HG03025 (cell line): ENCODE data around the gene AURKB.
"Not testable (repeated sequence)": the region's sequence is repeated elsewhere in the genome, so short reads cannot be mapped to it uniquely, and the experiment has no call there.

Experiments used
- ATAC-seq: cut with Tn5 transposase; IDR thresholded peaks from one replicate; pipeline ENCODE4 v1.9.1; 2021; ENCODE audit warnings: mild to moderate bottlenecking, moderate library complexity; ENCODE audit not compliant: unreplicated experiment, low FRiP score

The AURKB gene

DNA sequence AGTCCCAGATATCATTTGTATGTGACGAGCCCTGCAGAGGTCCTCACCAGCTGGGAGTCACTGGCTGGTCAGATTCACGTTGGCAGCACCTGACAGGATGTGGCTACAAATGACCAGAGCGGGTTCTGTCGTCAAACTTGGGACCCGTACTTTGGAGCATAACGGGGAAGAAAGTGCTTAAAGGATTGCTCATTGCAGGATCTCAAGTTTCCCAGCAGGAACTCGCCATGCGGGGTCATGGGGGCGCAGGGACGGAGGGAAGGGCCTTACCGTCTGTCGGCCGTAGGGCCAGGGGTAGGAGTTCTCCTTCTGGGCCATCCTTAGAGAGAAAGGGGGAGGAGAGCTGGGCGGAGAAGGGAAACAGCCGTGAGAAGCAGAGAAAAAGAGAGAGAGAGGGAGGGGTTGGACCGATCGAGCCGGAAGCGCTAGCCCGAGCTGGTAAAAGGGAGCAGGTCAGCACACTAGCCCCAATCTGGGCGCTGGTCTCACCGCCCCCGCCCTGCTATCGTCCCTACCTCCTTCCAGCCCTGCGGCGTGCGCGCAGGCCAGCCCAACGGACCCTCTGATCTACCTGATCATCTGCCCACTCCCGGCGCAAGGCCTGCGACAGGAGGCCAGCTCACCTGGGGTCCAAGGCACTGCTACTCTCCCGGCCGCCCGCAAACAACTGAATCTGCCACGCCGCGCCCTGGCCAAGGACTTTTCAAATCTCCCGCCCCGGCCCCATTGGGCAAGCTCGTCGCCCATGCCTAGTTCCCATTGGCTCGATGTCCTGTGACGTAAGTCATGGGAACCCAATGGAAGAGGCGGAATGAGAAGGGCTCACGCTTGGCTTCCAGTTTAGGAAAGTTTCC, at the start of gene AURKB:
Gene AURKB, minus strand, starts transcription at position 669 of the 854 bp plus-strand sequence. Its CDS starts 351 bp downstream, at position 318.
- ATAC-seq, result peak; percentile 55

DNA sequence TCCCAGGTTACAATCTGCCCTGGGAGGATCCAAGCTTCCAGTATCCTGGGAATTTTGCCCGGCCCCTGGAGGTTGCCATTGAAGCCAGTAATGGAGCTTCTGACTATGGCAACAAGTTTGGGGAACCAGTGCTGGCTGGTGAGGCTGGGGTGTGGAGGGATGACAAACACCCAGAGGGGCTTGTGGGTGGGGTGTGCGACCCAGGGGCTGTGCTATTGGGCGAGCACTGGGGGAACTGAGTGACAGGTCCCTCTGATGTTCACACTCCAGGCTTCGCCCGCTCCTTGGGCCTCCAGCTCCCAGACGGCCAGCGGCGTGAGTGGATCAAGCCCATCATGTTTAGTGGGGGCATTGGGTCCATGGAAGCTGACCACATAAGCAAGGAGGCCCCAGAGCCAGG, 47.4 kb upstream of the AURKB start:
- ATAC-seq, result no peak

DNA sequence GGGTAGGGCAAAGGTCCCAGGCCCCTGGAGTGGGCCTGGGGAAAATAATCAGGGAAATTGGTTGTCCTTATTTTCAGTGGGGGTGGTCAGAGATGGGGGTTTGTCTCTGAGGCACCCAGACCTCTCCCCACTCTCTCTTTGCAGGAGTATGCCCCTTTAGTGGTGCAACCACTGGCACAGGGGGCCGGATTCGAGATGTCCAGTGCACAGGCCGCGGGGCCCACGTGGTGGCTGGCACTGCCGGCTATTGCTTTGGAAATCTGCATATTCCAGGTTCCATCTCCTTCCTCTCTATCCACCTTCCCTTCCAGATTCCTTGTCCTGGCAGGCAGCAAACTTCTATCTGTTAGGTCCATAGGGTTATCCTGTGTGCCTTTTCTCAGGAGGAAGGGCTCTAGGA, 46.3 kb upstream of the AURKB start:
- no peak for ATAC-seq

DNA sequence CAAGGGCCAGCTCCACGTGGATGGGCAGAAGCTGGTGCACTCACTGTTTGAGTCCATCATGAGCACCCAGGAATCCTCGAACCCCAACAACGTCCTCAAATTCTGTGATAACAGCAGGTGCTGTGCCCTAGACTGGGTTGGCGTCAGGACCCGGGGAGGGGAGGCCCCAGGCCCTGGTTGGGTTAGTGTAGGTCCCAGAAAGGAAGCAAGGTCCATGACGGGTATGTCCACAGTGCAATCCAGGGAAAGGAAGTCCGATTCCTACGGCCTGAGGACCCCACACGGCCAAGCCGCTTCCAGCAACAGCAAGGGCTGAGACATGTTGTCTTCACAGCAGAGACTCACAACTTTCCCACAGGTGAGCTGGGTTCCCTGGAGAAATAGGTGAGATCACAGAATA, 45.9 kb upstream of the AURKB start:
- ATAC-seq, result no peak

DNA sequence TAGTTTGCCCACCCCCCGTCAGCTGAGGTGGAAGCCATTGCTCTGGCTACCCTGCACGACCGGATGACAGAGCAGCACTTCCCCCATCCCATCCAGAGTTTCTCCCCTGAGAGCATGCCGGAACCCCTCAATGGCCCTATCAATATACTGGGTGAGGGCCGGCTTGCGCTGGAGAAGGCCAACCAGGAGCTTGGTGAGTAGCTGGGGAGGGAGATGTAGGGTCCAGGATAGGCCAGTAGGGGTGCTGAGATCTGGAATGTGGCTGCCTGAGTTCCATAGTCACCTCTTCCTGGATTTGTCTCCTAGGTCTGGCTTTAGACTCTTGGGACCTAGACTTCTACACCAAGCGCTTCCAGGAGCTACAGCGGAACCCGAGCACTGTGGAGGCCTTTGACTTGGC, 45.1 kb upstream of the AURKB start:
- no peak for ATAC-seq

DNA sequence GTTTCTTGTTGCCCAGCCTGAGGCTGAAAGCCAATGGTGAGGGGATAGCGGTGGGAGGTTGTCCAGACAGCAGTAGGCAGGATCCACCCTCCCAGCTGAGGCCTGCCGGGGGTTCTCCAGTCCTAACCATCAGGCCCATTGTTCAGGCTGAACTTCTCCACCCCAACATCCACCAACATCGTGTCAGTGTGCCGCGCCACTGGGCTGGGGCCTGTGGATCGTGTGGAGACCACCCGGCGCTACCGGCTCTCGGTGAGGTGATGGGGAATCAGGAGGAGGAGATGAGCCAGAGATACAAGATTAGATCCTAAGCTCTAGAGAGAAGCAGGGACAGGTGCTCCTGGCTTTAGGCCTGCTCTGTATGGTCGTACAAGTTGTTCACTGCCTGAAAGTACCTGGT, 44.5 kb upstream of the AURKB start:
- ATAC-seq, result no peak

DNA sequence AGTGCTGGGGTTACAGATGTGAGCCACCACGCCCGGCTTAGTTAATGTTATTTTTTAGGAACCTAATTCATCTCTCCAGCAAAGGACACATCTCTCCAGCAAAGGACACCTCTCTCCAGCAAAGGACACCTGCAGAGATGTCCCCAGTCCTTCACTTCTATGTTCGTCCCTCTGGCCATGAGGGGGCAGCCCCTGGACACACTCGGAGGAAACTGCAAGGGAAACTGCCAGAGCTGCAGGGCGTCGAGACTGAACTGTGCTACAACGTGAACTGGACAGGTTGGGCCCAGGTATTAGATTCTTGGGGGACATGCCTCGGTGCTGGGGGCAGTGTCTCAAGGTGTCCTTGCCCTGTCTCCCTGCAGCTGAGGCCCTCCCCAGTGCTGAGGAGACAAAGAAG, 43.4 kb upstream of the AURKB start:
- ATAC-seq, result no peak

DNA sequence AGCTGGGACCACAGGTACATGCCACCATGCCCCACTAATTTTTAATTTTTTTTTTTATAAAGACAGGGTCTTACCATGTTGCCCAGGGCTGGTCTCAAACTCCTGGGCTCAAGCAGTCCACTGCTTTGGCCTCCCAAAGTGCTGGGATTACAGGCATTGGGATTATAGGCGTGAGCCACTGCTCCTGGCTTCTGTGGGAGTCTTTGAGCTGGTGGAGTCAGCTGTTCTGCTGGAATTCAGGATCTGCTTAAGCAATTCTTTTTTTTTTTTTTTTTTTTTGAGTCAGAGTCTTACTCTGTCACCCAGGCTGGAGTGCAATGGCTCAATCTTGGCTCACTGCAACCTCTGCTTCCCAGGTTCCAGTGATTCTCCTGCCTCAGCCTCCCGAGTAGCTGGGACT, 41.0 kb upstream of the AURKB start:
- ATAC-seq, result not testable (repeated sequence)

DNA sequence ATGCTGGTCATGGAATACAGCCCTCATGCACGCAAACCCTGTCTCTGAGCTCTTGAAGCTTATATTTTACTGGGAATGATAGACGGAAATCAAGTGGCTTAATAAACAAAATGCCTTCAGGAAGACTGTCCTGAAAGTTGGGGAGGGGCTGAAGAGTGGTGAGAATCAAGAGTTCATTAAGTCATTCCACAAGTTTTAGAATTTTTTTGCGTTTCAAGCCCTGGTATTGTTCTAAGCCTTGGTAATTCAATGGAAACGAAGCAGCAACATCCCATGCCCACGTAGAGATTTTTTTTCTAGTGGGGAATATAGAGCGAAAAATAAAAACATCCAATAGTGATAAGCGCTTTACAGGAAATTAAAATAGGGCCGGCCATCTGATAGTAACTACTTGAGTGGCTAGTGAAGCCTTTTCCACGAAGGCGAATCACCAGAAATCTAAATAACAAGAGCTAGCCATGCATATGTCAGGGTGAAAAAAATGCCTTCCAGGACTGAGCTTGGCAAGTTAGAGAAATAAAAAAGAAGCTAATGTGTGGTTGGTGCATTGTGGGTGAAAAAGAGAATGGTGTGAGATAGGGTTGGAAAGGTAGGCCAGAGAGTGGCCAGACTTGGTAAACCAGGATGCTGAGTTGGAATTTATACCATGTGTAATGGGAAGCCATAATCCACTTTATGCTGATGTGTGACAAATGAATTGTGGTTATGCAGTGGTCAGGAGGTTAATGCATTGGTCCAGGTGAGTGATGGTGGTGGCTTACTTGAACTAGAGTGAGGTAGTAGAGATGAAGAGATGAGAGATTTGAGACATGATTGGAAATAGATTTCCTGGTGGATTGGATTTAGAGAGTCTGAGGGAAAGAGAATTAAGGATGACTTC, 39.5 kb upstream of the AURKB start:
- ATAC-seq, result no peak

DNA sequence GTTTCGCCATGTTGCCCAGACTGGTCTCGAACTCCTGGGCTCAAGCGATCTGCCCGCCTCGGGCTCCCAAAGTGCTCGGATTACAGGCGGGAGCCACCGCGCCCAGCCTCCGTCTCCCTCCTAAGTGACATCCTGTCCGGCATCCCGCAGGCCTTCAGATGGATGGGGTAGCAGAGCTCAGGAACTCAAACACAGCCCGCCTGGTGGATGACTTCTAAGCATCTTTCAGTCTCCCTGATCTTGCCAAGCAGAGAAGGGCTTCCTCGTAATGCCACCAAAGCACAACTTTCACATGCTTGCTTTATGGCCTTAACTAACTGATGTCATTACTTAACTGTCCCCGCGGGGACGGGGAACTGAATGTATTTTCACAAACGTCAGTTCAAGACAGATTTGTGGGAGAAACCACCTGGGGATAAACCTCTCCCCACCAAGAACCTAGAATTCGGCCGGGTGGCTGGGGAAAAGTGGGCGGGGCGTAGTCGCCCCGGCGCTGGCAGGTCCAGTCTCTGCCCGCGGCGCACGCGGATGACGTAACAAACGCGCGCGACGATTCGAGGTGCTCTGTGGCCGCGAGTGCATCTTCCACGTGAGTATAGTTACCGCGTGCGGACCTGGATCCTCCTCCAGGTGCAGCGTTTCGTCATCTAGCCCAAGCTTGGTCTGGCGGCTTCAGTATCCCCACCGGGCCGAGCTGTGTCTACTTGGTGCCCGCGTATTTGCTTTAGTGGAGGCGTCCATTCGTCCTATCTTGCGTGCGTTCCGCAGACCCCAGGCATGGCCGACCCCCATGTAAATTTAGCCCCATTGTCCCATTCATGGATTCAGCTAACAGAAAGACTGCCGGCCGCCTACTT, 38.6 kb upstream of the AURKB start, which contains the start of gene PFAS:
Gene PFAS, plus strand, starts transcription at position 539 of the 857 bp plus-strand sequence. CDS start 4,649 bp downstream, outside the sequence.
- ATAC-seq, result no peak

DNA sequence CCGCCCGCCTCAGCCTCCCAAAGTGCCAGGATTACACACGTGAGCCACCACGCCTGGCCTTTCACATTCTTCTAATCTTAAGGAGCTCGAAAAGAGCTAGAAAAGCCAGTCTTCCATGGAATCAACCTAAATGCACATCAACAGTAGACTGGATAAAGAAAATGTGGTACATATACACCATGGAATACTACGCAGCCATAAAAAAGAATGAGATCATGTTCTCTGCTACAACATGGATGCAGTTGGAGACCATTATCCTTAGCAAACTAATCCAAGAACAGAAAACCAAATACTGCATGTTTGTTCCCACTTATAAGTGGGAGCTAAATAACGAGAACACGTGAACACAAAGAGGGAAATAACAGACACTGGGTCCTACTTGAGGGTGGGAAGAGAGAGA, 34.4 kb upstream of the AURKB start:
- no peak for ATAC-seq

DNA sequence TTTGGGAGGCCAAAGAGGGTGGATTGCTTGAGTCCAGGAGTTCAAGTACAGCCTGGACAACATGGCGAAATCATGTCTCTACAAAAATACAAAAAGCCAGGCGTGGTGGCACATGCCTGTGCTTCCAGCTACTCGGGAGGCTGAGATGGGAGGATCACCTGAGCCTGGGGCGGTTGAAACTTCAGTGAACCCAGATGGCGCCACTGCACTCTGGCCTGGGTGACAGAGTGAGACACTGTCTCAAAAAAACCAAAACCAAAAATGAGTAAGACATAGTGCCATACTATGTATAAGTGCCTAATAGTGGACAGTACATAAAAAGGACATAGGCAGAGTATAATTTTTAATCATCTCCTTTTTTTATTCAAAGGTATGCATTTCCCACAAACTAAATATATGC, 33.5 kb upstream of the AURKB start:
- ATAC-seq, result no peak

DNA sequence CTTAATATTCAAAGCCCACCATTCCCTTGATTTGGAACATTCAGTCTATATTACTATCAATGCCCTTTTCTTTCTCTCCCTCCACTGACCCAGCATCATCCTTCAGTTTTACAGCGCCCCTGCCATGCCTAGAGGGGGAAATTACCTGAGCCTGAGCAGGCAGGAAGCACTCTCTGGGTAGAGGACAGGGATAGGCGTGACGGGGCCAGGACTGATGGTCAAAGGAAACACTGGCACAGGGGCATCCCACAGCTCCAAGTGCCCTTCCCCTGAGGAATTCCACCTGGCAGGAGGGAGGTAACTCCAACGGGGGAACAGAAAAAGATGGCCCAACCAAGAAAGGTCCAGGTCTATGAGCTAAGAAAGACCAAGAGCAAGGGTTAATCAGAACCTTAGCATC, 27.5 kb upstream of the AURKB start:
- ATAC-seq, result no peak

DNA sequence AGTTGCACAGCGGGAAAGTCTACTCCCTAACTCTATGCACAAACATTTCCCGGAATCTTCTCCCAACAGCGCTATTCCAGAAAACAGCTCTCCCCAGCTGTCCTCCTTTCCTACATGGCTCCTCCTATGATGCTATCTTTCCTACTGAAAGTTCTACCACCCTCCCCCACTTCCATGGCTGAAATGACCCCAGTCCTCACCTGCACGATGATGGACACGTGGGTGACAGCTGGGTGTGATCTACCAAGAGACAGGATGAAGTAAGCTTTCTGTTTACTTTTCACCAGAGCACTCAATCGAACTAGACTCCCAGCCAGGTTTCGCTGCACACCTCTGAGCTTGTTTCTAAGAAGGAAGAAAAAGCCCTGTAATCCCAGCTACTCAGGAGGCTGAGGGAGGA, 26.8 kb upstream of the AURKB start:
- no peak for ATAC-seq

DNA sequence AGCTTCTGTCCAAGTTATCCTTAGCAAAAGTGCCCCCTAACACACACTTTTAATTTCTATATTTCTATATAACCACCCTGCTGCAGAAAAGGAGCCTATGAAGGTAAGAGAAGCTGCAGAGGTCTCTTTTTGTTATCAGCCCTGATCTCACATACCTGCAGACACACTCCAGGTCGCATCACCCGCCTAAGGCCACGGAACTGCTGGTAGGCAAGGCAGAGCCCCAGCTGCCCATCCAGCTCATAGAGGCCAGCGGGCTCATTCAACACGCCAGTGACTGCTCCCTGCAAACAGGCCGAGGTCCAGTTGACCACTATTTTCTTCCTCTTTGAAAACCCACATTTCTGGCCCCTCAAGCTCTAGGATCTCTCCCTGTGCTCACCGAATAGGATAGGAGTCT, 25.3 kb upstream of the AURKB start:
- no peak for ATAC-seq

DNA sequence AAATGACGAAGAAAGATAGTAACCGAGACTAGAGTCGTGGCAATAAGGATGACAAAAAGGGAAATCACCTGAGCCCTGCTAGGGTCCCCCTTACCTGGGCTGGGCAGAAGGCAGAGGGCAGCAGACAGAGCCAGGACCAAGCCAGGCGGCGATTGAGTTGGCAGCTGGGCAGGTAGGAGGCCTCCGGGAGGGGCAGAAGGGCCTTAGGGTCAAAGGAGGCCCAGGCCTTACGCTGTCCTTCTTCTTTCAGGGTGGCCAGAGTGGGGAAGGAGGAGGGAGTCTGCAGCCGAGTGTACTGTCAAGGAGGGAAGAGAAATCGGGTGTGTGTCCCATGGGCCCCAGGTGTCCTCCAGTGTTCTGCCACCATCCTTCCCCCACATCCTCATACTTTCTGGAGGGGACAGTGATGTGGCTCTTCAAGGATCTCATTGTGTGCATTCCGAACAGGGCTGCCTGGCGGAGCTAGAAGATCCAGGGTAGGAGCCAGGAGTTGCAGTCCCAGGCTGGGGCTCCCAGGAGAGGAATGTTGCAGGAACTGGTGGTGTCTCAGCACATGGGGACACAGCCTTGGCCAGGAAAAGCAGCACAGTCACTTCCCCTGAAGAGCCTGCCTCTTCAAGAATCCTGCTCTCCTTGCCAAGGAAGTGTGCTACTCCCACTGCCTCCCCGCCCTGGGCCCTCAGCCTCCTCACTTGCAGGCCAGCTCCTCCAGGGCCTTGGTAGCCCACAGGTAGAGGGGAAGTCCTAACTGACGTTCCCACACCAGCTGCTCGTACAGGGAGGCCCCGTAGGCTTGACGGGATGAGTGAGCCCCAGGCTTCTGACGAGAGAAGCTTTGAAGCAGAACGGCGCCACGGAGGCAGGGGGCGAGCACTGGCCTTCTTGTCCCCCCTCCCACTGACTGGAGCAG, 24.2 kb upstream of the AURKB start:
- ATAC-seq, result no peak

DNA sequence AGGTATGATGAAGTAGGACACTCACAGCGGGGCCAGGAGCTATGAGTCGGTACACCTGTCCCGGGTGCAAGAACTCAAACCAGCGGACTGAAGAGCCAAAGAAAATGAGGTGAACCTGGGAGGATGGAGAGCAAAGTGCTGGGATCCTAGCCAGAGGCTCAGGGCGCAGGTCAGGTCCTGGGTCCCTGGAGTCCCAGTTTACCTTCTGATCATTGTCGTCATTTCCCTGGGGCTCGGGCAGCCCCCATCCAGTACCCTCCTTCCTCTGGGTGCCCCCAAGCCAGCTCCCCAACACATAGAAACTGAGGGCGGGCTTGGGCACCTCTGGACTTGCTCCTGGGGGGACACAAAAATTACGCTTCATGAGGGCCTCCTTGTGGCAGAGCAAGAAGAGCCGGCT, 21.3 kb upstream of the AURKB start:
- ATAC-seq, result no peak

DNA sequence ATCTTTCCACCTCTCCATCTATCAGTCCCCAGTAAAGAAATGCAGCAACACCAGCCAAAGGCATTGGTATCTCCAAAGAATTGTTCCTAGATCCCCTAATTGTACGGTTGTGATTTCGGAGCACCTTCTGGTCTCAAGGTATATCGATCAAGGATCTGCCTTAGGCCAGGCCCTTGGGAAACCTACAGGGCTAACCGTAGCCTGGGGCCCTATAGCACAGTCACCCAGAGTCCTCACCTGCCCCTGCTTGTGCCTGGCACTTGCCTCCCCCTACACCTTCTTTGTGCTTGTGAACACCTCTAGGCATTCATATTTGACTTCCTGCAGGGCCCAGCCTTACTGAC, 16.8 kb upstream of the AURKB start:
- ATAC-seq, result no peak

DNA sequence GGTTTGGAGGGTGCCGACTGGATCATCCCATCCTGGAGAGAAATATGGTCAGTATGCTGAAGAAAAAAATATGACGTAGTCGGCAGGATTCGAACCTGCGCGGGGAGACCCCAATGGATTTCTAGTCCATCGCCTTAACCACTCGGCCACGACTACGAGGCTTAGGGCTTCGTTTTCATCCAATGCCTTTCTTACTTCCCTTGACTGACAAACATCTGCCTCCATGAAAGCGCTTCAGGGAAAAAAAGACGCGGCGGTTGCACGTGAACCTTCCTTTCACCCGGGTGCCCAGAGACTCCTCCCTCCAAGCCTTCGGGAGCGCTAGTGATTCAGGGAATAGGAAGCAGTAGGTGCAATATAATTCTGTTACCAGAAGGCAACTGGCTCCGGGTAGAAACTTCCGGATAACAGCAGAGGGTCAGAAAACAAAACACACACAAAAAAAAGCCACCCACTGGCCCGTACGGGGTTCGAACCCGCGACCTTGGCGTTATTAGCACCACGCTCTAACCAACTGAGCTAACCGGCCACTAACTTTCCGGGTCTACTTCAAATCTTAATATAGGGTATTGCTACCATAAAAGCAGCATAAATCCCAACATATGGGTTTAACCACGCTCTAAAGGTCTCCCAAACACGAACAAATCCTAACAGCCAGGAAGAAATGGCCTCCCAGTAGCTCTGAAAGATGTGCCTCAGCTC, 16.3 kb upstream of the AURKB start:
- no peak for ATAC-seq
